GM06990 (cell line): ENCODE results near the gene MBD2.
"Not testable (repeated sequence)": the region's sequence is repeated elsewhere in the genome, so short reads cannot be mapped to it uniquely, and the experiment has no call there.

Experiments
- DNase-seq: peaks from one replicate; pipeline ENCODE4 v3.0.0-alpha.2; 2011; ENCODE audit not compliant: insufficient read length; ENCODE audit errors: extremely low read depth
- H3K27me3 ChIP-seq: replicated peaks from 2 replicates; pipeline ENCODE4 v1.6.0; 2011; ENCODE audit warnings: low read length; ENCODE audit not compliant: control insufficient read depth, insufficient read depth
- H3K36me3 ChIP-seq: 2 replicates; pipeline ENCODE4 v1.5.1; 2011; ENCODE audit warnings: low read length; ENCODE audit not compliant: control insufficient read depth, insufficient read depth
- H3K4me3 ChIP-seq: replicated peaks from 2 replicates; pipeline ENCODE4 v1.5.1; 2011; ENCODE audit warnings: low read depth, mild to moderate bottlenecking, control low read depth, low read length
- CTCF ChIP-seq: IDR thresholded peaks from 2 replicates; pipeline ENCODE4 v1.5.1; 2011; ENCODE audit warnings: low read length, control low read depth, mild to moderate bottlenecking, inconsistent platforms; ENCODE audit not compliant: insufficient read depth, poor library complexity, severe bottlenecking

MBD2 gene

GRCh38 chr18:54261894-54262293 is 37.4 kb upstream of the MBD2 start:
- peak overlapping the region; percentile 8 for H3K4me3 ChIP-seq
- H3K27me3 ChIP-seq: no peaks in the 10 kb centered on the region
- H3K36me3 ChIP-seq: no peaks in the 10 kb centered on the region
- DNase-seq: peak; percentile 78
- TF ChIP-seq CTCF: no peak

GRCh38 chr18:54260396-54261072 is 36.1 kb upstream of the MBD2 start:
- no peak for TF ChIP-seq CTCF
- Histone ChIP-seq H3K36me3 (no peaks in the 10 kb centered on the region), H3K27me3 (no peaks in the 10 kb centered on the region), H3K4me3 (no peak overlapping the region)
- peak; percentile 40 for DNase-seq

GRCh38 chr18:54257818-54258217 is 33.3 kb upstream of the MBD2 start:
- not testable (repeated sequence) for DNase-seq, H3K36me3 ChIP-seq, H3K27me3 ChIP-seq, H3K4me3 ChIP-seq

- no peak for TF ChIP-seq CTCF
- Histone ChIP-seq H3K4me3 (no peak overlapping the region), H3K36me3 (no peaks in the 10 kb centered on the region), H3K27me3 (no peaks in the 10 kb centered on the region)
- no peak for DNase-seq
Measured at GRCh38 chr18:54257015-54257414, 32.5 kb upstream of the MBD2 start.

GRCh38 chr18:54255141-54255540 is 30.7 kb upstream of the MBD2 start:
- no peak for DNase-seq
- TF ChIP-seq CTCF: no peak
- Histone ChIP-seq H3K36me3 (no peaks in the 10 kb centered on the region), H3K4me3 (no peak overlapping the region), H3K27me3 (no peaks in the 10 kb centered on the region)

GRCh38 chr18:54254265-54254758 is 29.8 kb upstream of the MBD2 start:
- DNase-seq: no peak
- no peaks in the 10 kb centered on the region for H3K27me3 ChIP-seq
- H3K36me3 ChIP-seq: no peaks in the 10 kb centered on the region
- TF ChIP-seq CTCF: no peak
- no peak overlapping the region for H3K4me3 ChIP-seq
